ENCODE measurements around the gene FGGY. TPM values are rescaled to one million over a fixed set of nuclear protein-coding genes. Genes with fewer than 3 reads are reported as not detected.

The FGGY gene
- total RNA-seq, 1 donor from 2014 or later, result 9.0 TPM

DNA sequence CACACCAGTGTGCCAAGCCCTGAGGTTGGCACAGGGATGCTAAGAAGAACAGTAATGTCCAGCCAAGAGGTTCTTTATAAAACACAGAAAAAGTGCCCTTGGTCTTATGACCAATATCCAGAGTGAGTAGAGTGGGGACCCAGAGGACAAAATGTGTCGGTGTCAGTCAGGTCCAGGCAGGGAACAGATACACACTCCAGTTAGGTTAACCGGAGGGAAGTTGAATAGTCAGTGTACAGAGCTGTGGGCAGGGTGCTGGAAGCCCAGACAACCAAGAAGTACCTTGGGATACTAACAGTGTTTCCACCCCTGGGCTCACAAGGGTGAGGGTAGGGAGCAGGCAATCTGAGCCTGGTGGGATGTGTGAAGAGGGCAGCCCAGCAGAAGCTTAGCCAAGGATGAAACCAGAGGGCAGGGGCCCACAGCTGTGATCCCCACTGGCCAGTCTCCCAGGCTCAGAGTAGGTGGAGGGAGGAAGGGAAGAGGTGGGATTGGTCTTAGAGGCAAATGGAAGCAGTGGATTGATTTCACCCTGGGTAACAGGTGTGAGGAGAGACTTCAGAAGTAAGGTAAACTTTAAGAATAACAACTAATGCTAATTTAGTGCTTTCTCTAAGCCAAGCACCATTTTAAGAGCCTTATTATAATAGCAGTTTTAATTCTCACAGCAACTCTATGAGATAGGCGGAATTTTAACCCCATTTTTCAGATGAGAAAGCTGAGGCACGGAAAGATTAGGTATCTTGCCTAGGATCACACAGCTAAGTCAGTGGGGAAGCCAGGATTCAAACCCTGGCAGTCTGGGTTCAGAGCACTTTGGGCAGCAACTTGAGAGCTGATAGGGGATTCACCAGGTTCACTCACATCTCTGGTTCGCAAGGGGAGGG, 374.4 kb downstream of the FGGY start:
- no peak overlapping the region for H3K4me3 Mint-ChIP-seq (ENCODE audit: unreplicated experiment)
- peaks cover 37% of the 10 kb centered on the region for H3K4me1 Mint-ChIP-seq (ENCODE audit: low read depth)
- H3K36me3 Mint-ChIP-seq (ENCODE audit: low read depth), result peaks cover 8% of the 10 kb centered on the region
- peaks cover 6% of the 10 kb centered on the region for H3K9me3 Mint-ChIP-seq (ENCODE audit: low read depth)
- no peak for DNase-seq (ENCODE audit: low spot score)
- TF ChIP-seq, protein P1, sequence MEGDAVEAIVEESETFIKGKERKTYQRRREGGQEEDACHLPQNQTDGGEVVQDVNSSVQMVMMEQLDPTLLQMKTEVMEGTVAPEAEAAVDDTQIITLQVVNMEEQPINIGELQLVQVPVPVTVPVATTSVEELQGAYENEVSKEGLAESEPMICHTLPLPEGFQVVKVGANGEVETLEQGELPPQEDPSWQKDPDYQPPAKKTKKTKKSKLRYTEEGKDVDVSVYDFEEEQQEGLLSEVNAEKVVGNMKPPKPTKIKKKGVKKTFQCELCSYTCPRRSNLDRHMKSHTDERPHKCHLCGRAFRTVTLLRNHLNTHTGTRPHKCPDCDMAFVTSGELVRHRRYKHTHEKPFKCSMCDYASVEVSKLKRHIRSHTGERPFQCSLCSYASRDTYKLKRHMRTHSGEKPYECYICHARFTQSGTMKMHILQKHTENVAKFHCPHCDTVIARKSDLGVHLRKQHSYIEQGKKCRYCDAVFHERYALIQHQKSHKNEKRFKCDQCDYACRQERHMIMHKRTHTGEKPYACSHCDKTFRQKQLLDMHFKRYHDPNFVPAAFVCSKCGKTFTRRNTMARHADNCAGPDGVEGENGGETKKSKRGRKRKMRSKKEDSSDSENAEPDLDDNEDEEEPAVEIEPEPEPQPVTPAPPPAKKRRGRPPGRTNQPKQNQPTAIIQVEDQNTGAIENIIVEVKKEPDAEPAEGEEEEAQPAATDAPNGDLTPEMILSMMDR (IDR thresholded peaks at IDR 0.05), result no peak
- H3K27ac Mint-ChIP-seq (ENCODE audit: unreplicated experiment), result peak overlapping the region; percentile 9
- H3K27me3 Mint-ChIP-seq (ENCODE audit: low read depth), result no peaks in the 10 kb centered on the region

DNA sequence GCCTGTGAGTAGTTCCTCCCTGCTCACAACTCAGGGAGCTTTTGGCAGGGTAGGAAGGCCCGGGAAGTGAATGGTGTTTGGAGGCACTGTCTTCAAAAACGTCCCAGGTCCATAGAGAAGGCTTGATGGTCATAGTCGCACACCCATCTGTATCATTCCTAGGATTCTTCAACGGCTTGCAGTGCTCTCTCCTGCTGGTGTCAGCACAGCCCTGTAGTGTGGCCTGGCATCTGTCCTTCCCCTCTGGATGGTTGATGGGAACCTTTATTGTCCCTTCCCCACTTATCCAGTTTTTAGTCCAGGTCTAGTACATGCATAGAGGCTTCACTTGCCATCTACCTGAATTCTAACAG, 375.0 kb downstream of the FGGY start:
- DNase-seq (ENCODE audit: low spot score), result no peak
- peaks cover 6% of the 10 kb centered on the region for H3K9me3 Mint-ChIP-seq (ENCODE audit: low read depth)
- H3K36me3 Mint-ChIP-seq (ENCODE audit: low read depth), result peaks cover 8% of the 10 kb centered on the region
- H3K27ac Mint-ChIP-seq (ENCODE audit: unreplicated experiment), result no peak overlapping the region
- no peaks in the 10 kb centered on the region for H3K27me3 Mint-ChIP-seq (ENCODE audit: low read depth)
- no peak overlapping the region for H3K4me3 Mint-ChIP-seq (ENCODE audit: unreplicated experiment)
- TF ChIP-seq, protein P1 (IDR thresholded peaks at IDR 0.05), result no peak
- H3K4me1 Mint-ChIP-seq (ENCODE audit: low read depth), result peaks cover 37% of the 10 kb centered on the region

DNA sequence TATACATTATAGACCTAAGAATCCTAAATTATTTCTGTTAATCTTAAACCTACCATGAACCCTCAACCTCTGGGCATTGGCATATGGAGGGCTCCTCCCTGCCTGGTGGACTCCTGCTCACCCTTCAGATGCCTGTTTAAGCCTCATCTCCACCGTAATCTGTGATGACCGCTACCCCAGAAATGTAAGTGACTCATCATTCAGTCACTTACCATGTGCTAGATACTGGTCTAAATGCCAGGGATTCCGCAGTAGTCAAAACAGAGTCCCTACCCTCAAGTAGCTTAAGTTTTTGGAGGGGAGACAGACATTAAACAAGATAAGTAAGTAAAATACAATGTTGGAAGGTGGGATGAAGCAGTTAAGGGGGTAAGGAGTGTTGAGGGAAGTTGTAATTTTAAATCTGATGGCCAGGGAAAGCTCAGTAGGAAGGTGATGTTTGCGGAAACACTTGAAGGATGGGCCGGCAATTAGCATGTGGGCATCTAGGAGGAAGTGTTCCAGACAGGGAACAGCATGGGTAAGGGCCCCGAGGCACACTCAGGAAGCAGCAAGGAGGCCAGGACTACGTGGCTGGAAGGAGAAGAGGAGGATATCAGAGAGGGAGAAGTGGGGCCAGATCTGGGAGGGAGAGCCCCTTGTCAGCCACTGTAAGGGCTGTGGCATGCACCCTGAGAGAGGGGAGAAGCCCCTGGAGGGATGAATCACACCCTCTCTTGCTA, 376.1 kb downstream of the FGGY start:
- DNase-seq (ENCODE audit: low spot score), result no peak
- Mint-ChIP-seq H3K36me3 (ENCODE audit: low read depth) (peaks cover 8% of the 10 kb centered on the region), H3K9me3 (ENCODE audit: low read depth) (peaks cover 6% of the 10 kb centered on the region), H3K27ac (ENCODE audit: unreplicated experiment) (no peak overlapping the region), H3K4me3 (ENCODE audit: unreplicated experiment) (no peak overlapping the region), H3K4me1 (ENCODE audit: low read depth) (peaks cover 42% of the 10 kb centered on the region), H3K27me3 (ENCODE audit: low read depth) (no peaks in the 10 kb centered on the region)
- TF ChIP-seq, protein P1 (IDR thresholded peaks at IDR 0.05), result no peak

DNA sequence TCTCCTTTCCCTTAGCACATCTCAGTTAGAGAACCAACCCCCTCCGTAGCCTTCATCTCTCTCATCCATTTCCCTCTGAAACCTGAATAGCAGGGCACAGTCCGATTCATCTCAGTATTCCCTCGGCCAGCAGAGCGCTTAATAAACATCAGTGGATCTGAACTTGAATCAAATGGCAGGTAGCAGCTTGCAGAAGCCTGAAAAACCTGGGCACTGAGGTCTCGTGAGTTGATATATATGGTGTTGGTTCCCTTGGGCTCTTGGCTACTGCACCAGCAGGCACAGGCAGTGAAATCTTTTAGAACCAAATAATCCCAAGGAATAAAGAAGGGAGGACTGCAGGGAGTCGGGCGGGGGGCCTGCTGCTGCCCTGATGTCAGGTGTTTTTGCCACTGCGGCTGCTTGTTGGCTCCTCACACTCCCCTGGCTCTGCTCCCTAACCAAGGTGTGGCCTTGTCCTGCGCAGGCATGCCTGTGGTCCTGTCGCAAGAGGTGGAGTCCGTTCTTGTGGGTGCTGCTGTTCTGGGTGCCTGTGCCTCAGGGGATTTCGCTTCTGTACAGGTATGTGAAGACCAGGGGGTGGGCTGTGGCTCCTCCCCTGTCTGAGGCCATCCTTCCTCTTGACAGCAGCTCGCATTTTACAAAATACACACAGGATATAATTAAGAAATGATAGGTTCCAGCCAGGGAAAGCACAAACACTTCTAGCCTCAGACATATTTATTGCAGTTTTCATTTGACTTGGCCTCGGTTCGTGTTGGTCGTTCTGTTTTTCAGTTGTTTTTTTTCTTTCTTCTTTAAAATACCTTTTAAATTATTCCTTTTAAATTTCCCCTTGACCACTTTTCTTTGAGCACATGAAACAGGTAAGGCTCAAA, 376.9 kb downstream of the FGGY start:
- TF ChIP-seq, protein P1 (IDR thresholded peaks at IDR 0.05), result no peak
- peaks cover 6% of the 10 kb centered on the region for H3K9me3 Mint-ChIP-seq (ENCODE audit: low read depth)
- peaks cover 8% of the 10 kb centered on the region for H3K36me3 Mint-ChIP-seq (ENCODE audit: low read depth)
- H3K27me3 Mint-ChIP-seq (ENCODE audit: low read depth), result no peaks in the 10 kb centered on the region
- H3K4me1 Mint-ChIP-seq (ENCODE audit: low read depth), result peaks cover 47% of the 10 kb centered on the region
- no peak for DNase-seq (ENCODE audit: low spot score)
- no peak overlapping the region for H3K4me3 Mint-ChIP-seq (ENCODE audit: unreplicated experiment)
- H3K27ac Mint-ChIP-seq (ENCODE audit: unreplicated experiment), result no peak overlapping the region

DNA sequence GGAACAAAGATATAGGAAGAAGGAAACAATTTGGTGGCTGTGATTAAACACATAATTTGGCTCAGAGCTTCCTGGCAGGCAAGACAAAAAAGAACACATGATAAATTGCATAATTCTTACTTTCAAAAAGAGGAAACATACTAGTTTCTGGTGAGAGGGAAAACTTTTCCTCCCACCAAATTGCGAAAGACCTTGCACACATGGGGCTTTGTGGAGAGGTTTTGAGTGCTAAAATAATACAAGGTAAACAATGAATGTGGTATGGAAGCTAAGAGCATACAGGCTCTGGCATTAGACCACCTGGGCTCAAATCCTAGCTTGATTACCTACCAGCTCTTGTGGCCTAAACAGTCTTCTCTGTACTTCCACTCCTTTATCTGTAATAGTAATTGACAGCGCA, 377.7 kb downstream of the FGGY start:
- Mint-ChIP-seq H3K4me3 (ENCODE audit: unreplicated experiment) (no peak overlapping the region), H3K36me3 (ENCODE audit: low read depth) (peaks cover 8% of the 10 kb centered on the region), H3K9me3 (ENCODE audit: low read depth) (peaks cover 6% of the 10 kb centered on the region), H3K27ac (ENCODE audit: unreplicated experiment) (no peak overlapping the region), H3K27me3 (ENCODE audit: low read depth) (no peaks in the 10 kb centered on the region), H3K4me1 (ENCODE audit: low read depth) (peaks cover 46% of the 10 kb centered on the region)
- no peak for DNase-seq (ENCODE audit: low spot score)
- TF ChIP-seq, protein P1 (IDR thresholded peaks at IDR 0.05), result no peak

All from chondrocyte (in vitro differentiated cells).